Panc1 (cell line): ENCODE results near the gene ARHGAP8.

Source experiments
- CTCF ChIP-seq: fragments of 450-650 bp; IDR thresholded peaks from 2 replicates; pipeline ENCODE4 v1.5.1; 2017; ENCODE audit warnings: mild to moderate bottlenecking
- POLR2AphosphoS5 ChIP-seq: IDR thresholded peaks from 2 replicates; pipeline ENCODE4 v1.6.1; 2012; ENCODE audit warnings: mild to moderate bottlenecking, low read depth, low read length, moderate library complexity
- REST ChIP-seq, 2 experiments: IDR thresholded peaks; 2 replicates each; pipeline ENCODE4 v1.6.1; 2011 to 2012; ENCODE audit warnings: low read depth in 2 of 2, control low read depth in 1 of 2, low read length in 1 of 2, mild to moderate bottlenecking in 1 of 2, moderate library complexity in 1 of 2; ENCODE audit not compliant: insufficient read depth in 1 of 2
- SIN3A ChIP-seq: IDR thresholded peaks from 2 replicates; pipeline ENCODE4 v1.6.1; 2012; ENCODE audit warnings: low read depth, mild to moderate bottlenecking, low read length, moderate library complexity, borderline replicate concordance; ENCODE audit not compliant: insufficient read depth

- TF ChIP-seq CTCF (no peak), POLR2AphosphoS5 (no peak), SIN3A (no peak), REST (IDR thresholded peaks at IDR 0.05; ENCODE audit: insufficient read depth in 1 of 2, low read depth in 2 of 2, low read length in 1 of 2) (no peak)
These were observed 20.7 kb downstream of the ARHGAP8 start for GRCh38 chr22:44773082-44773481.
